HG02943 (cell line): Measurements from ENCODE around the gene ANKRD10.
"Not testable (repeated sequence)": the region's sequence is repeated elsewhere in the genome, so short reads cannot be mapped to it uniquely, and the experiment has no call there.

Experiments used
- ATAC-seq: cut with Tn5 transposase; IDR thresholded peaks from one replicate; pipeline ENCODE4 v1.9.1; 2021; ENCODE audit warnings: mild to moderate bottlenecking, low read depth, moderate library complexity; ENCODE audit not compliant: unreplicated experiment

Gene ANKRD10

DNA sequence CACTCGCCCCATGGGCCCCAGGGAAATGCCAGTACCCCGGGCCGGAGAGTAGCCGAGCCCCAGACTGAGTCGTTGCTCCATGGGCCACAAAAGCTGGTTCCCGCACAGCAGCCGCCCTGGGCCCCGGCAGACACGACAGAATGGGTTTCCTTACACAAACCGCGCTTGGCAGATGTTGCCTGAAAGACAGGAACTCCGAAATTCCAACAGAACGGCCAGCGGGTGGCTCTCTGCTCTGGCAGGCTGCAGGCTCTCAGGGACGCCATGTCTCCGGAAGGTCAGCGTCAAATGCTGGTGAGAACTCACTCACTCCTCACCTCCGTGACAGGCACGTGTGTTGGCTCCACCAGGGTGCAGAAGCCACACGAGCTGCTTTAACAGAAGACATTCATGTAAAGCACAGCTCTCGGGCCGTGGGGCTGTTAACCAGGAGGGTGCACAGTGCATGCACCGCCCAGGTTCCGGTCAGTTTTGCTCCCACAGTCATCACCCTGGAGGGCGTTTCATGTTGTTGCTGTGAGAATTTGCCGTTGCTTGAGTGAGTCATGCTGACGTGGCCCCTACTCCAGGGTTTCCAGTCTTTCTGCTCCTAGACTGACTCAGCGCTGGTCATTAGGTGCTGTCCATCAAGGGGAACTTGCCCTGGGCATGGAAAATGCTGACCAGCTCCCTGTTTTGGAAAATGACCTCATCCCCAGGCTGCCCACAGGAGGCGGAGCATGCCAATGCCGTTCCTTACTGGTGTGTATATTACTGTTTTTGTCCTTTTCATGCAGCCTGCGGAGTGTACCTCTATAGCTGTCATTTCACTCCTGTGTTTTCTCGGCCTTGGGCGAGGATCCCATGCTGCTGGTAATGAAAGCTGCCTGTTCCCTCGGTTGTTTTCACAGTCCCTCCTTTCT, 44.8 kb downstream of the ANKRD10 start:
- no peak for ATAC-seq

DNA sequence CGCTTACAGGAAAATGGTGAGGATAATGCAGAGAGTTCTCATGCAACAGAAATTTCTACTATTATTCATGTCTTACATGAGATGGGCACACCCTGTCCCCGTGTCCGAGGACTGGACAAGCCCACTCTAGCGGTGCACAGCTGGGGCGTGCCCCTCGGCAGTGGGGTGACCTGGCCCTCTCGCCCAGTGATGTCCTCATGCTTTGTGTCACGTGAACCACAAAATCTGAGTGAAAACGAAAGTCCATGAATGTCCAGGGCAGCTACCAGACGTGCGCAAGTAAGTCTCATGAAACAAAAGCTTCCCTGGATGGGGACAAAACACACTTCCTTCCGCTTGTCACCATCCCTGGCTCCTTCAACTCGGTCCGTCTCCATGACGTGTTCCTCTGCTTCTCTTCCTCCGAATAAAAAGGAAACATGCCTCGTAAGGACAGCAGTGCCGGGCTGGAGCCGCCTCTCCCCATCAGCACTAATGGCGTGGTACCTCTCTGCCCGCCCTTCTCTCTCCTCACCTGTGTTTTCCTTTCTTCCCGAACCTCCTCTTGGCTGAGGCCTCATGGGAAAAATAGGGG, 45.6 kb downstream of the ANKRD10 start:
- ATAC-seq: no peak

DNA sequence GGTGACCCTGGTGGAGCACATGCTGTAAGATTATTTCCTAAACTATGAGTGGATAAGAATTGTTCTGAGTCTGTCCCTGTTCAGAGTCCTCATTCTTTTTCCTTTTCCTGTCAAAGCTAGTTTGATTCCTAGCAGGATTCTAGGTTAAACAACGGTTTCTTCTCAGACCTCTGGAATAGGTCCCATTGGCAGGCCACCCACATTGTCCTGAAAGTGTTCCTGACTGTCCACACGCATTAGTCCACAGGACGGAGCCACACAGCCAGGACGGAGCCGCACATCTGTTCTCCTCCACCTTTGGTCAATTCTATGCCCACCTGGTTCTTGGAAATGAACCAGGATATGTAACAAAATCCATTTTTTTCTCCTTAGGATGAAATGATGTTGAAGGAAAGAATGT, 46.1 kb downstream of the ANKRD10 start:
- no peak for ATAC-seq

DNA sequence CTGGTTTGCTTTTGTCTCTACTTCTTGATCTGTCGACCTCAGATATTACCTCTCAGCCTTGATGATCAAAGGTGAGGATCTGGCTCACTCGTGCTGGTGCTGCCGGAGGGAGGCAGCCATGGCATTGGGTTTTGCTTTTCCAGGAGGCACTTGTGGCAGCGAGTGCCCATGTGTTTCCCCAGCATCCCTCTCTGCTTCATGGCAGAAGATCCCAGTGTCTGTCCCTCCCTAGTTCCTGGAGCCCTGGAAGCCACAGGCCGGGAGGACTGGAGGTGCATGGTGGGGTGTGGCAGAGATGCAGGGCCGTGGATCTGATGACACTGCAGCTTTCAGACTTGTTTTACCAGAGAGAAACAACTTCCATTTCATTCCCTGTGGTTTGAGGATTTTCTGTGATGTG, 47.5 kb downstream of the ANKRD10 start:
- no peak for ATAC-seq

DNA sequence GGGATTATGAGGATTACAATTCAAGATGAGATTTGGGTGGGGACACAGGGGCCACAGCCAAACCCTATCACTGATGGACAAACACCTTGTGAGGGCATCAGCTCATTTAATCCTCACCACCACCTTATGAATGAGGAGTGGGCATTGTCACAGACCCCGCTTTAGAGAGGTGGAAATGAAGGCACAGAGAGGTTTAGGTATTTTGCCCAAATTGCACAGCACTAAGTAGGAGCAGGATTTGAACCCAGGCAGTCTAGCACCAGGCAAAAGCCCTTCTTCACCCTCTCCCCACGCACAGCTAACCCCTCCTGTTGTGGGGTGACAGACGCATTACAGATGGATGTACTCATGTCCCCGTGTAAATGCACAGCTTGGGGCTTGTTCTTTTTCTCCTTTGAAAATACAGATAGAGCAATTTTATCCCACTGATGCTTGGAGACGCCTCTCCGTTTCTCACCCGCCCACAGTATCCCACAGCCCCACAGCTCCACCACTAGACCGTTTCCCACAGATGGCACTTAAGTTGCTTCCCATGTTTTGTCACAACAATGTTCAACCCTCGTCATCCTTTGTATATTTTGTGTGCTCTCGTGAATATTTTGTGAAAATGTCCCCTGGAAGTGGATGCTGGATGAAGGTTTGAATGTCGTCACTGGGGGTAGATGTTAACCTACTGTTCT, 48.2 kb downstream of the ANKRD10 start:
- ATAC-seq: no peak

DNA sequence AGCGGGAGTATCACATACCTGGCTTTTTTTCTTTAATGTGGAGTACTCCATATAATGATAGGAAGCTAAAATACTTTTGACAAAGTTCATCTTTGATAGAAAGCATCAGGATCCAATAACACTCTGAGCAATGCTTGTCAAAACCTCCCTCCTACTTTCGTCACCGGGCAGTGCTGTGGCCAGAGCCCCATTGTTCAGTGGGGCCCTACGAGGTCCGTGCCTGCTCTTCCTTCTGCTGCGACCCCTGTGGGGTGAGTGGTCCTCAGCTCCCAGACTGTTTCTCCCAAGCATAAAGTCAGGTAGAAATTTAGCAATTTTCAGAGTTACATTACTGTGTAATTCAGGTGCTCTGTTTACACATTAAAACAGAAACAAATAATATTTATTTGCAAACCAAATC, 51.2 kb downstream of the ANKRD10 start:
- ATAC-seq: no peak

DNA sequence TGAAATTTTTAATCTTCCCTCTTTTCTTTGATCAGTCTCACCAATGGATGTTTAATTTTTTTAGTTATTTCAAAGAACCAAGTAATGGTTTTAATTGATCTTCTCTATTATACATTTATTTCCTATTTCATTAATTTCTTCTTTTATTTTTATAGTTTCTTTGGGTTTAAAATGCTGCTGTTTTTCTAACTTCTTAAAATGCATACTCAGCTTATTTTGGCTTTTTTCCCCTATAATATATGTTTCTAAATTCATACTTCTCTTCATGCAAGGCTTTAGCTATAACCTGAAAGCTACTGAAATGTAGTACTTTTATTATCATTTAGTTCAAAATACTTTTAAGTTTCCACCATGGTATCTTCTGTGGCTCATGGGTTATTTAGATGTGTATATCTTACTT, 53.9 kb downstream of the ANKRD10 start:
- no peak for ATAC-seq

DNA sequence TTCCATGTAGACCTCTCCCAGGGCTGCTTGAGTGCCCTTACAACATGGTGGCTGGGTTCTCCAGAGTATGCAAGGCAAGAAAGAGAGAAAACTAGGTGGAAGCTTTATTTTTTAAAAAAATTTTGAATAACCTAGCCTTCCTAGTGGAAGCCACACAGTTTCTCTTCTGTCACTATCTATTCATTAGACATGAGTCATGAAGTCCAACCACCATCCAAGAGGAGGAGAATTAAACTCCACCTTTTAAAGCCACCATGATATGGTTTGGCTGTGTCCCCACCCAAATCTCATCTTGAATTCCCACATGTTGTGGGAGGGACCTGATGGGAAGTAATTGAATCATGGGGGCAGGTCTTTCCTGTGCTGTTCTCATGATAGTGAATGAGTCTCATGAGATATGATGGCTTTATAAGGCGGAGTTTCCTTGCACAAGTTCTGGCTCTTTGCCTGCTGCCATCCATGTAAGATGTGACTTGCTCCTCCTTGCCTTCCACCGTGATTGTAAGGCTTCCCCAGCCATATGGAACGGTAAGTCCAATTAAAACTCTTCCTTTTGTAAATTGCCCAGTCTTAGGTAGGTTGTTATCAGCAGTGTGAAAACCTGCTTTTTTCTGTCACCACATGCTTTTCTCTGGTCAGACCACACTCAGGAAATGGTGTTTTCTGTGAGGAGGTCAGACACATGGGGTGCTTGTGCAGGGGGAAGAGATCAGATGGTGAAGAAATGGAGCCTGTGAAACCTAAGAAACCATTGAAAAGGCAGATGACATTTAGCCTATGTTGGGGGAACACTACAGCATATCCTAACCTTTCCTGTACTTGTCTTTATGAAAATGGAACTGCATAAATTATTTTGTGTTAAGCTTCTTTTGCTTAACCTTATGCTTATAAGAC, 57.7 kb downstream of the ANKRD10 start:
- no peak for ATAC-seq

DNA sequence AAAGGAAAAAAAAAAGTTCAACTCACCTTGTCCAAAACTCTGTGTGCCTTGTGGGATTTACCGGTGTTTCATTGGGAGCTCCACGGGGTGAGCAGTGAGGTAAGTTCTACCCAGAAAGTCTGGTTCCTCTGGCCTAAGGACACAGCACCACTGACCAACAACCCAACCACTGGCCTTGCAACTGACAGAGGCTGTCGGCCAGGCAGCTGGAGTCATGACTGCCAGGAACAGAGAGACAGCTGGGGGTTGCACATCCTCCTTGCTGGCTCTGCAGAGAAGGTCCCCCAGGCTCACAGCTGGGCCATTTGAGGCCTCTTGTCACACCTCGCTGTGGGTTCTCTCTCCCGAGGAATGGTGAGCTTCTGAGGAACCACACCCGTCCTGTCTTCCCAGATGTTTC, 59.5 kb downstream of the ANKRD10 start:
- no peak for ATAC-seq

DNA sequence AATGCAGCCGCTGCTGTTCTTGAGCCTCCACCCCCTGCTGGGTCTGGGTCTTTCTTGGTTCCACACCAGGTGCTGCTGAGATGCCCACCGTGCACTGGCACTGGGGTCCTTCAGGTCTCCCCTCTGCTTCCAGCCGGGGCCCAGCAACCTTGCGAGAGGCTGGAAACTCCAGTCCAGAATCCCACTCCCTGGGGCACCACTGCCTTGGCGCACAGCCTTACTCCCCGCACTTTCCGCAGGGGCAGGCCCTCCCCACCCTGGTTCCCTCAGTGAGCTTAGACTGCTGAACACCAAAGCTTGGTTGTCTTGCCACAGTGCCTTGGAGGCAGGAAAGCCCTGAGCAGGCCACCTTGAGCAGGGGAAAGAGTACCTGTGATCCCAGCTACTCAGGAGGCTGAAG, 60.0 kb downstream of the ANKRD10 start:
- no peak for ATAC-seq

DNA sequence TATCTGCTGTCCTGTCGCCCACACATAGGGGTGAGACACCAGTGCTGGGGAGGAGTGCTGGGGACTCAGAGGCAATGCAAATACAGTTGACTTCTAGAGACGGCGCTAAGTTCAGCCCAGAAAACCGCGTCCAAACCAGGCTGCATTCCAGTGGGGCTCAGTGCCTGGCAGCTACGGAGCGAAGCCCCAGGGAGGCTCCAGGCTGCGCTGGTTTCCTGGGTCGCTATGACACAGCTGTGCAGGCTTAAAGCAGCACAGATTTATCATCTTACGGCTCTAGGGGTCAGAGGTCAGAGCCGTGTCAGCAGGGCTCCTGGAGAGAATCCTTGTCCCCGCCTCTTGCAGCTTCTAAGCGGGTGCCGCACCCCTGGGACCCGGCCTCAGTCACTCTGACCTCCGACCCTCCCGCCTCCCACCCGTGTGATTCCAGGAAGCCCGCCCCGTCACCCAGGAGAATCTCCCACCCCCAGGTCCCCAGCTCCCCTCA, 61.6 kb downstream of the ANKRD10 start:
- no peak for ATAC-seq

DNA sequence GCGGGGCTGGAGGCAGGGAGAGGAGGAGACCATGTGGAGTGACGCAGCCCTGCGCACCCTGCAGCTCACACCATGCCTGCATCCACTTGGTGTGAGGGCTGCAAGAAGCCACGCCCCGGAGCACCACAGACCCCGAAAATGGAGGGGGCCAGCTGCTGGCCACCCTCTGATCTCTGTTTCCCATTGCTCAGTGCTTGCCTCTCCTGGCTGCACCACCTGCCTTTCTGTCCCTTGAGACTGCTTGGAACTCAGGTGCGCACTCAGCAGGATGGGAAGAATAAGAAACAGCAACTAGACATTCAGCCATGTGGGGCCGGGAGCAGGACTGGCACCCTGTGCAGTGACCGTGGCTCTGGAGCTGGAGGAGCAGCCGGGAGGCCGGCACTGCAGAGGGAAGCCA, 64.0 kb downstream of the ANKRD10 start:
- no peak for ATAC-seq

DNA sequence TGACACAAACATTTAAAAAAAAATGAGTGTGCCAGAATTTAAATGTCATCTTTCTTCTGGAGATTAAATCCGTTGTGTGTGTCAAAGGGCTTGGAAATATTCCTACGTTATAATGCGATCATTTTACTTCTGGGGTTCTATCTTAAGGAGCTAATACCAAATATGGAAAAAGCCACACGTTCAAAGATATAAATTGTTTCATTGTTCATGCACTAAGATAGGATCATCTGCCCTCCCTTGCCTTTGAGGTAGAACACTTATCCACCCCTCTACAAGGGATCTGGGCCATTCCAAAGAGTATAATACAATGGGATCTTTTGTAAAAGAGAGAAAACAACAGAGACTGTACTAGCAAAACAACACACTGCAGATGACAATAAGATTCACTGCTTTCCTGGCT, 64.9 kb downstream of the ANKRD10 start:
- ATAC-seq: no peak

DNA sequence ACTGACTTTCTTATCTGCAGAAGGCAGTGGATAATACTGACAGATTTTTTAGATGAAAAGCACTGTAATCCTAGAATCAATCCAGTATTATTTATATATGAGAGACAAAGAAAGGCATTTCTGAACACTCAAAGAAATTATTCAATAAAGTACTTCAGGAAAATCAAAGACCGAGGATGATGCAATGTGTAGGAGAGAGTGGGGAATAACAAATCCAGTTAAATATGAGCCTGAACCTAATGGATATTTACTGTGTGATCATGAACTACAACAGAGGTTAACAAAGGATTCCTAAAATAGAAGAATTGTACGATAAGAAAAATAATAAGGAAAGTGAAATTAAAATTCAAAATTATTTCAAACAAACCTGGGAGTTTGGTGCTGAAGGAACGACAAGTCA, 69.3 kb downstream of the ANKRD10 start:
- no peak for ATAC-seq

DNA sequence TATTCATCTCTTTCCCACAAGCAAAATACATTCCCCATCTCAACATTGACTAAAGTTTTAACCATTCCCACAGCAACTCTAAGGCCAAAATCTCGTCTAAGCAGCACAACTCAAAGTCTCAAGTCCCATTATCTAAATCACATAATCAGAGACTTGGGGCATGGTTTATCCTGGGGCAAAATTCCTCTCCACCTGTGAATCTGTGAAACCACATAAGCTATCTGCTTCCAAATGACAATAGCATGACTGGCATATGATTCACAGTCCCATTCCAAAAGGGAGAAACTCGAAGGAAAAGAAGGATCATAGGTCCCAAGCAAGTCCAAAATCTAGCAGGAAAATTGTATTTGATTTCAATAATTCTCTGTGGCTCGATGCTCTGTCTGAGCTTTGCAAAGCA, 73.0 kb downstream of the ANKRD10 start:
- ATAC-seq: no peak

DNA sequence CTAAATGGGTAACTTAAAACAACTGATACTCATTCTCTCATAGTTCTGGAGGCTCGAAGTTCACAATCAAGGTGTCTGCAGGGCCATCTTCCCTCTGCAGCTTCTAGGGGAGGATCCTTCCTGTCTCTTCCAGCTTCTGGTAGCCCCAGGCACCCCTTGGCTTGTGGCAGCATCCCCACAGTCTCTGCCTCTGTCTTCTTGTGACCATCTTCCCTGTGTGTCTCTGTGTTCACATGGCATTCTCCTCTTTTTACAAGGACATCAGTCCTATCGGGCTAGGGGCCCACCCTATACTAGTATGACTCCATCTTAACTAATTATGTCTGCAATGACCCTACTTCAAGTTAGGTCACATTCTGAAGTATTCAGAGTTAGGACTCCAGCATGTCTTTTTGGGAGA, 73.5 kb downstream of the ANKRD10 start:
- no peak for ATAC-seq

DNA sequence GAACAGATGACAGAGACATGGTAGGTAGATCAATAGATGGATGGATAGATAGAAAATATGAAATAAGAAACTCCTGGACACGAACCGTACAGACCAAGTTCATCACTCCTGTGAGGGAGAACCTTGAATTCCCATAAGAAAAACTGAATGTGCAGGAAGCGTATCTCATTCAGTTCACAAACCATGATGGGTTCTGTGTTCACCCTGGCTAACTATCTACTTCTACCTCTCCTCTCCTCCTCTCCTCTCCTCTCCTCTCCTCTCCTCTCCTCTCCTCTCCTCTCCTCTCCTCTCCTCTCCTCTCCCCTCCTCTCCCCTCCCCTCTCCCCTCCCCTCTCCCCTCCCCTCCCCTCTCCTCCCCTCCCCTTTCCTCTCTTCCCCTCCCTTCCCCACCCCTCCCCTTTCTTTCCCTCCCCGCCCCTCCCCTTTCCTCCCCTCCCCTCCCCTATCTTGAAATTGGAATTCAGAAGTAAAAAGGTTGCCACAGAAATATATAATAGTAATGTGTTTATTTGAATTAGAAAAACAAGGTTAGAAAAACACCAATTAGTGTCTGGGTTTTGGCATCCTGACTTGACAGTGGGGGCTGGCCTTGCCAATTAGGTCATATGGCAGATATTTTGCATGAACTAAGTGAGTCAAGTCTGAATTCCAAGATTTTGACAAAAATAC, 75.9 kb downstream of the ANKRD10 start:
- ATAC-seq: no peak

DNA sequence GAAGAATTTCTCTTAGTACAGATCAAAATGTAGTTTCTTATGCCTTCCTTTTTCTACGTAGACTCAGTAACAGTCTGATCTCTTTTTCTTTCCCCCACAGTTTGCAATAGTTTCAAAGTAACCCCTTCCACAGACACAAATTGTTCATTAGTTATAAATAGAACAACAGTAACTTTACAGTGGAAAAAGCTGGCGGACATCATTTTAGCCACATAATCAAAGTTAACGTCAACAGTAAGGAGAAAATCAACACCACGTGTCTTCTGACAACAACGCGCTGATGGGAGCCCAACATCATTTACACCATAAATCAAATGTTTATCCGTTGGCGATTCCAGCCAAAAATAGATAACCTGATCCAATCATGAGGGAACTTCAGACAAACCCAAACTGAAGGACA, 76.8 kb downstream of the ANKRD10 start:
- ATAC-seq: no peak

DNA sequence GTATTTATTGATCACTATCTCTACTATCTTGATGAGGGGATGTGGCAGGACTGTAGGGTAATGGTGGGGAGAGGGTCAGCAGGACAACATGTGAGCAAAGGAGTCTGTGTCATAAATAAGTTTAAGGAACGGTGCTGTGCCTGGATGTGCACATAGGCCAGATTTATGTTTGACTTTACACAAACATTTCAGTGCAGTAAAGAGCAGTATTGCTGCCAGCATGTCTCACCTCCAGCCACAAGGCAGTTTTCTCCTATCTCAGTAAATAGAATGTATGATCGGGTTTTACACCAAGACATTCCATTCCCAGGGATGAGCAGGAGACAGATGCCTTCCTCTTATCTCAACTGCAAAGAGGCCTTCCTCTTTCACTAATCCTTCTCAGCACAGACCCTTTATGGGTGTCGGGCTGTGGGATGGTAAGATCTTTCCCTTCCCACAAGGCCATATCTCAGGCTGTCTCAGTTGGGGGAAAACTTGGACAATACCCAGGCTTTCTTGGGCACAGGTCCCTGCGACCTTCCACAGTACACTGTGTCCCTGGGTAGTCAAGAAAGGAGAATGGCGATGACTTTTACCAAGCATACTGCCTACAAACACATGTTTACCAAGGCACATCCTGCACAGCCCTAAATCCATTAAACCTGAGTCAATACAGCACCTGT, 77.3 kb downstream of the ANKRD10 start:
- not testable (repeated sequence) for ATAC-seq

DNA sequence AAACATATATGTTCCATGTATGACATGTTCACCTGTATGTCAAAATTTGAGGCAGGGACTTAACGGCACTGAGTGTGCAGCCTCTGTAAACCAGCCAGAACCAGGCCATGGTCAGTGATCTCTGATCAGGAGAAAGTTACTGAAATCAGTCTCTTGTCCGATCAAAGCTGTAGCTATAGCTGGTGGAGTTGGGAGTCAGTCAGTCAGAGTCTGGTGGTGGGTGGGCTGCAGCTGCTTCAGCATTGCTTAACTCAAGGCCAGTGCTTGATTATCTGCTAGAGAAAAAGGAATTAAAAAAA, 78.3 kb downstream of the ANKRD10 start:
- ATAC-seq: no peak
